ENCODE measurements around the gene ABCB9. TPM values are rescaled to one million over a fixed set of nuclear protein-coding genes. Genes with fewer than 3 reads are reported as not detected.

The ABCB9 gene
- total RNA-seq, 1 experiment from 2014 or later: 32.7 TPM

GRCh38 chr12:122944605-122945592 is 21.4 kb downstream of the ABCB9 start:
- peak overlapping the region; percentile 93 for H3K27ac ChIP-seq (ENCODE audit: low read length)
- POLR2A ChIA-PET: interaction anchor here (0.6 to 1.4 kb wide), 4 partner anchors 58 to 126 kb away, joined by 3 to 6 read pairs (median 3); no protein-coding TSS in a partner anchor

More at GRCh38 chr12:122944605-122945592, 21.4 kb downstream of the ABCB9 start:
- DNase-seq (ENCODE audit: low read depth, low spot score): no peak
- peak overlapping the region in 1 of 2 experiments; percentile 26; a peak in 1 of 4 replicates for H3K4me3 ChIP-seq (ENCODE audit: low read depth in 2 of 2, low read length in 2 of 2)
- peak; percentile 66 for TF ChIP-seq POLR2AphosphoS5 (IDR thresholded peaks at IDR 0.05; ENCODE audit: low read depth, low read length)
- TF ChIP-seq SIN3A (IDR thresholded peaks at IDR 0.05; ENCODE audit: borderline replicate concordance, insufficient read depth, low read depth, low read length): no peak
- 0 out of 2 replicates have a peak, but pooled peaks have one; percentile 50 for TF ChIP-seq TCF7L2 (IDR thresholded peaks at IDR 0.05; ENCODE audit: low read depth, low read length)
- no peak for TF ChIP-seq CTCF (IDR thresholded peaks at IDR 0.05)
- TF ChIP-seq REST (IDR thresholded peaks at IDR 0.05; ENCODE audit: insufficient read depth in 1 of 2, low read depth in 2 of 2, low read length in 1 of 2): no peak
- CTCF ChIA-PET: interaction anchor here (0.7 kb wide), 2 partner anchors 51 to 131 kb away, joined by 3 read pairs; no protein-coding TSS in a partner anchor
- in situ Hi-C loops (cut with HindIII; ENCODE audit: low pct_unique_long_range_greater_than_20kb, low sequenced_read_pairs): no loop called here
- H3K4me1 ChIP-seq (ENCODE audit: control insufficient read depth, insufficient read depth, low read length): peaks cover 54% of the 10 kb centered on the region
- peak; percentile 86 for ATAC-seq
- H3K27me3 ChIP-seq (ENCODE audit: control insufficient read depth, insufficient read depth, low read length): no peaks in the 10 kb centered on the region
- H3K9me3 ChIP-seq (ENCODE audit: control insufficient read depth, insufficient read depth, low read depth, low read length): no peaks in the 10 kb centered on the region
- BruUV-seq (replicated peaks): no TSS peak
- H3K36me3 ChIP-seq (ENCODE audit: control insufficient read depth, insufficient read depth, low read length): no peaks in the 10 kb centered on the region
- intact Hi-C loops (cut with micrococcal nuclease; ENCODE audit: unreplicated experiment): loop anchor here (5.0 kb wide), 1 partner anchor 48 kb away; the partner anchor contains the start of gene VPS37B
